ENCODE data around the gene SLC29A3. TPM values are rescaled to one million over a fixed set of nuclear protein-coding genes. Genes with fewer than 3 reads are reported as not detected.

SLC29A3 gene
- total RNA-seq, 2 donors from 2014 or later: 1.8 to 2.9 TPM

GRCh38 chr10:71304914-71305313 lies 14.1 kb upstream of the SLC29A3 start:
- TF ChIP-seq CTCF (IDR thresholded peaks at IDR 0.05): no peak
- Histone ChIP-seq H3K27me3 (no peaks in the 10 kb centered on the region), H3K4me1 (no peaks in the 10 kb centered on the region), H3K9me3 (no peaks in the 10 kb centered on the region), H3K27ac (no peak overlapping the region), H3K36me3 (no peaks in the 10 kb centered on the region), H3K4me3 (no peak overlapping the region)
- no peak for DNase-seq (ENCODE audit: low spot score)

- no peak overlapping the region for H3K4me3 ChIP-seq
- H3K27ac ChIP-seq: no peak overlapping the region
- H3K9me3 ChIP-seq: no peaks in the 10 kb centered on the region
- no peak for TF ChIP-seq CTCF (IDR thresholded peaks at IDR 0.05)
- no peaks in the 10 kb centered on the region for H3K36me3 ChIP-seq
- H3K27me3 ChIP-seq: no peaks in the 10 kb centered on the region
- no peak for DNase-seq (ENCODE audit: low spot score)
- H3K4me1 ChIP-seq: no peaks in the 10 kb centered on the region
Observed at GRCh38 chr10:71306979-71307378, 12.1 kb upstream of the SLC29A3 start.

- Histone ChIP-seq H3K4me3 (no peak overlapping the region), H3K4me1 (no peaks in the 10 kb centered on the region), H3K36me3 (no peaks in the 10 kb centered on the region), H3K9me3 (no peaks in the 10 kb centered on the region), H3K27ac (no peak overlapping the region), H3K27me3 (no peaks in the 10 kb centered on the region)
- no peak for DNase-seq (ENCODE audit: low spot score)
- no peak for TF ChIP-seq CTCF (IDR thresholded peaks at IDR 0.05)
Observed at GRCh38 chr10:71307469-71308085, 11.5 kb upstream of the SLC29A3 start.

GRCh38 chr10:71308244-71308643 lies 10.8 kb upstream of the SLC29A3 start:
- H3K9me3 ChIP-seq: no peaks in the 10 kb centered on the region
- H3K36me3 ChIP-seq: no peaks in the 10 kb centered on the region
- H3K4me3 ChIP-seq: no peak overlapping the region
- DNase-seq (ENCODE audit: low spot score): no peak
- no peak overlapping the region for H3K27ac ChIP-seq
- peaks cover 0 to 2% of the 10 kb centered on the region in 2 donors for H3K4me1 ChIP-seq
- H3K27me3 ChIP-seq: no peaks in the 10 kb centered on the region
- no peak for TF ChIP-seq CTCF (IDR thresholded peaks at IDR 0.05)

GRCh38 chr10:71308985-71309384 lies 10.1 kb upstream of the SLC29A3 start:
- H3K27ac ChIP-seq: no peak overlapping the region
- no peak overlapping the region for H3K4me3 ChIP-seq
- no peaks in the 10 kb centered on the region for H3K9me3 ChIP-seq
- no peaks in the 10 kb centered on the region for H3K27me3 ChIP-seq
- TF ChIP-seq CTCF (IDR thresholded peaks at IDR 0.05): no peak
- no peaks in the 10 kb centered on the region for H3K36me3 ChIP-seq
- no peak for DNase-seq (ENCODE audit: low spot score)
- peaks cover 0 to 9% of the 10 kb centered on the region in 2 donors for H3K4me1 ChIP-seq

- no peak for TF ChIP-seq CTCF (IDR thresholded peaks at IDR 0.05)
- no peak for DNase-seq (ENCODE audit: low spot score)
- H3K4me3 ChIP-seq: no peak overlapping the region
Observed at GRCh38 chr10:71309919-71310318, 9.1 kb upstream of the SLC29A3 start.

More at GRCh38 chr10:71309919-71310318, 9.1 kb upstream of the SLC29A3 start:
- H3K27ac ChIP-seq: no peak overlapping the region
- H3K9me3 ChIP-seq: no peaks in the 10 kb centered on the region
- no peaks in the 10 kb centered on the region for H3K36me3 ChIP-seq
- H3K4me1 ChIP-seq: peaks cover 0 to 18% of the 10 kb centered on the region in 2 donors
- H3K27me3 ChIP-seq: no peaks in the 10 kb centered on the region
